ENCODE measurements around the gene FBXW5. TPM values are rescaled to one million over a fixed set of nuclear protein-coding genes. Genes with fewer than 3 reads are reported as not detected.

FBXW5 gene
- polyA plus RNA-seq, 3 donors: 85.3 to 117 (median 92.7) TPM

- TF ChIP-seq CTCF (IDR thresholded peaks at IDR 0.05): no peak
- Mint-ChIP-seq H3K4me3 (no peak overlapping the region), H3K9me3 (peaks cover 0 to 2% (median 0%) of the 10 kb centered on the region in 7 donors), H3K36me3 (no peaks in the 10 kb centered on the region), H3K4me1 (peaks cover 16% of the 10 kb centered on the region), H3K27ac (no peak overlapping the region), H3K27me3 (ENCODE audit: low read depth in 3 of 3) (peaks cover 9 to 20% (median 14%) of the 10 kb centered on the region in 3 donors)
- no peaks in the 10 kb centered on the region for H3K27me3 ChIP-seq (ENCODE audit: control insufficient read depth in 2 of 2, insufficient read depth in 2 of 2, low read length in 2 of 2)
- peaks cover 10 to 17% of the 10 kb centered on the region in 2 donors for H3K4me1 ChIP-seq (ENCODE audit: control insufficient read depth in 1 of 2, insufficient read depth in 2 of 2, low read length in 2 of 2)
- H3K79me2 ChIP-seq (ENCODE audit: insufficient read depth, low read length): no peaks in the 10 kb centered on the region
- H3K4me2 ChIP-seq (replicated peaks; ENCODE audit: extremely low read depth, low read length, poor library complexity, severe bottlenecking): no peak overlapping the region
- DNase-seq: no peak
- no peak overlapping the region for H3K27ac ChIP-seq (ENCODE audit: low read depth in 1 of 2, low read length in 2 of 2)
- H3K9me3 ChIP-seq (replicated peaks in 1 of 2; ENCODE audit: control insufficient read depth in 1 of 2, insufficient read depth in 1 of 2, low read length in 2 of 2): no peaks in the 10 kb centered on the region
- intact Hi-C loops (cut with micrococcal nuclease): no loop called here
- no peaks in the 10 kb centered on the region for H3K36me3 ChIP-seq (replicated peaks in 1 of 2; ENCODE audit: control insufficient read depth in 1 of 2, insufficient read depth in 2 of 2, low read length in 2 of 2)
- WGBS (ENCODE audit: insufficient coverage): 90% methylated on average over 21 of the region's 26 CpGs
- H3K9ac ChIP-seq (ENCODE audit: insufficient read depth, low read length, poor library complexity, severe bottlenecking): no peak overlapping the region
- H3K4me3 ChIP-seq (replicated peaks in 1 of 3; ENCODE audit: low read depth in 2 of 3, low read length in 3 of 3): no peak overlapping the region
- peak overlapping the region; percentile 23 for H2AFZ ChIP-seq (ENCODE audit: insufficient read depth, low read depth, low read length, poor library complexity, severe bottlenecking)
- H4K20me1 ChIP-seq (ENCODE audit: insufficient read depth, low read length): no peaks in the 10 kb centered on the region
Observed at GRCh38 chr9:136964833-136965422, 20.4 kb upstream of the FBXW5 start.

- Histone ChIP-seq H4K20me1 (ENCODE audit: insufficient read depth, low read length) (no peaks in the 10 kb centered on the region), H3K4me3 (replicated peaks in 1 of 3; ENCODE audit: low read depth in 2 of 3, low read length in 3 of 3) (no peak overlapping the region), H3K4me1 (ENCODE audit: control insufficient read depth in 1 of 2, insufficient read depth in 2 of 2, low read length in 2 of 2) (peaks cover 10 to 17% of the 10 kb centered on the region in 2 donors), H2AFZ (ENCODE audit: insufficient read depth, low read depth, low read length, poor library complexity, severe bottlenecking) (peak overlapping the region; percentile 23), H3K36me3 (replicated peaks in 1 of 2; ENCODE audit: control insufficient read depth in 1 of 2, insufficient read depth in 2 of 2, low read length in 2 of 2) (no peaks in the 10 kb centered on the region), H3K27me3 (ENCODE audit: control insufficient read depth in 2 of 2, insufficient read depth in 2 of 2, low read length in 2 of 2) (no peaks in the 10 kb centered on the region), H3K9ac (ENCODE audit: insufficient read depth, low read length, poor library complexity, severe bottlenecking) (no peak overlapping the region), H3K27ac (ENCODE audit: low read depth in 1 of 2, low read length in 2 of 2) (no peak overlapping the region), H3K9me3 (replicated peaks in 1 of 2; ENCODE audit: control insufficient read depth in 1 of 2, insufficient read depth in 1 of 2, low read length in 2 of 2) (no peaks in the 10 kb centered on the region), H3K4me2 (replicated peaks; ENCODE audit: extremely low read depth, low read length, poor library complexity, severe bottlenecking) (no peak overlapping the region), H3K79me2 (ENCODE audit: insufficient read depth, low read length) (no peaks in the 10 kb centered on the region)
- Mint-ChIP-seq H3K9me3 (peaks cover 0 to 2% (median 0%) of the 10 kb centered on the region in 7 donors), H3K4me1 (peaks cover 16% of the 10 kb centered on the region), H3K27me3 (ENCODE audit: low read depth in 3 of 3) (peaks cover 9 to 20% (median 14%) of the 10 kb centered on the region in 3 donors), H3K27ac (no peak overlapping the region), H3K36me3 (no peaks in the 10 kb centered on the region), H3K4me3 (no peak overlapping the region)
- WGBS (ENCODE audit: insufficient coverage): 89% methylated on average over 16 of the region's 22 CpGs
- no peak for TF ChIP-seq CTCF (IDR thresholded peaks at IDR 0.05)
- DNase-seq: no peak
- intact Hi-C loops (cut with micrococcal nuclease): no loop called here
Observed at GRCh38 chr9:136964171-136964689, 19.7 kb upstream of the FBXW5 start.
